ENCODE measurements around the gene ING1. TPM values are rescaled to one million over a fixed set of nuclear protein-coding genes. Genes with fewer than 3 reads are reported as not detected.

ING1 gene
- 10 to 100 TPM in 1 of 2 donors, 1 to 10 TPM in 1; 9.3 to 10.9 TPM for total RNA-seq
- 10 to 100 TPM; 19.4 to 24.3 (median 23.2) TPM for polyA plus RNA-seq (ENCODE audit: insufficient read length in 6 of 6)
- long read RNA-seq, donor 1, full-length matches to known transcripts: 10 of 10 reads
- long read RNA-seq, donor 1, partial matches to known transcripts: 0 of 10 reads
- long read RNA-seq, donor 1, other reads (novel, unspliced or antisense): 0 of 10 reads
- long read RNA-seq, donor 2, full-length matches to known transcripts: 9 of 9 reads
- long read RNA-seq, donor 2, partial matches to known transcripts: 0 of 9 reads
- long read RNA-seq, donor 2, other reads (novel, unspliced or antisense): 0 of 9 reads
- long read RNA-seq, donor 3, full-length matches to known transcripts: 14 of 14 reads
- long read RNA-seq, donor 3, partial matches to known transcripts: 0 of 14 reads
- long read RNA-seq, donor 3, other reads (novel, unspliced or antisense): 0 of 14 reads
- long read RNA-seq, donor 4, partial matches to known transcripts: 0 of 2 reads
- long read RNA-seq, donor 4, other reads (novel, unspliced or antisense): 1 of 2 reads
- long read RNA-seq, donor 5, full-length matches to known transcripts: 13 of 13 reads
- long read RNA-seq, donor 5, partial matches to known transcripts: 0 of 13 reads
- long read RNA-seq, donor 5, other reads (novel, unspliced or antisense): 0 of 13 reads
- long read RNA-seq, donor 6, full-length matches to known transcripts: 14 of 14 reads
- long read RNA-seq, donor 6, partial matches to known transcripts: 0 of 14 reads
- long read RNA-seq, donor 6, other reads (novel, unspliced or antisense): 0 of 14 reads
- long read RNA-seq, donor 7, full-length matches to known transcripts: 7 of 7 reads
- long read RNA-seq, donor 7, partial matches to known transcripts: 0 of 7 reads
- long read RNA-seq, donor 7, other reads (novel, unspliced or antisense): 0 of 7 reads
- long read RNA-seq, donor 8, full-length matches to known transcripts: 12 of 12 reads
- long read RNA-seq, donor 8, partial matches to known transcripts: 0 of 12 reads
- long read RNA-seq, donor 8, other reads (novel, unspliced or antisense): 0 of 12 reads
- long read RNA-seq, donor 9: 0 reads
- long read RNA-seq, donor 10, transcript ING1-203 (2 exons, 2,870 nt): major isoform, 5 of 7 reads
- long read RNA-seq, donor 10, partial matches to known transcripts: 0 of 7 reads
- long read RNA-seq, donor 10, other reads (novel, unspliced or antisense): 2 of 7 reads
- long read RNA-seq, donor 11, full-length matches to known transcripts: 14 of 36 reads
- long read RNA-seq, donor 11, partial matches to known transcripts: 22 of 36 reads
- long read RNA-seq, donor 11, other reads (novel, unspliced or antisense): 0 of 36 reads
- long read RNA-seq, donor 12, full-length matches to known transcripts: 3 of 15 reads
- long read RNA-seq, donor 12, partial matches to known transcripts: 12 of 15 reads
- long read RNA-seq, donor 12, other reads (novel, unspliced or antisense): 0 of 15 reads

GRCh38 chr13:110713642-110713952 is at the start of gene ING1:
TSS of gene ING1 (plus strand) at chr13:110713700. CDS start at chr13:110714150, 450 bp downstream.
- DNase-seq: no peak
- H3K36me3 ChIP-seq: no peaks in the 10 kb centered on the region
- intact Hi-C loops (cut with DNase I): no loop called here
- H3K4me3 ChIP-seq: peak within 1 kb of the TSS; percentile 92
- TF ChIP-seq CTCF (IDR thresholded peaks at IDR 0.05): no peak
- H3K4me1 ChIP-seq: peaks cover 22 to 30% of the 10 kb centered on the region in 2 donors
- H3K9me3 ChIP-seq: no peaks in the 10 kb centered on the region
- no peak for ATAC-seq
- peak within 1 kb of the TSS; percentile 98 to 100 for H3K27ac ChIP-seq
- H3K27me3 ChIP-seq: no peaks in the 10 kb centered on the region

DNA sequence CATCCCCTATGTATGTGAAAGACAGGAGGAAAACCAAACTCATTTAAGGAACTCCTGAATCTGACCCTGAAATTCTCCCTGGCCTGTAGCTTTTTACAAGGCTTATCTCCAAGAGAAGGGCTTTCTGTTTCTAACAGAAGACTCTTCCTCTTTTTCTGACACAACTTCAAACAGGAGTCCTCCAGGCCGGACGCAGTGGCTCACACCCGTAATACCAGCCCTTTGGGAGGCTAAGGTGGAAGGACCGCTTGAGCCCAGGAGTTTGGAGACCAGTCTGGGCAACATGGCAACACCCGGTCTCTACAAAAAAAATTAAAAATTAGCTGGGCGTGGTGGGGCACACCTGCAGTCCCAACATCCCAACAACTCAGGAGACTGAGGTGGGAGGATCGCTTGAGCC is 49.5 kb upstream of the ING1 start:
- Histone ChIP-seq H3K27me3 (no peaks in the 10 kb centered on the region), H3K9me3 (no peaks in the 10 kb centered on the region), H3K27ac (peak overlapping the region in 1 of 2 donors; percentile 90), H3K36me3 (peaks cover 0 to 89% of the 10 kb centered on the region in 2 donors), H3K4me3 (no peak overlapping the region), H3K4me1 (peaks cover 0 to 41% of the 10 kb centered on the region in 2 donors)
- ATAC-seq (no peak), DNase-seq (peak in 1 of 4 donors; percentile 71)
- intact Hi-C loops (cut with DNase I): no loop called here
- no peak for TF ChIP-seq CTCF (IDR thresholded peaks at IDR 0.05)

- no peak for DNase-seq
- Histone ChIP-seq H3K36me3 (peaks cover 0 to 89% of the 10 kb centered on the region in 2 donors), H3K27me3 (no peaks in the 10 kb centered on the region), H3K4me3 (no peak overlapping the region), H3K4me1 (peaks cover 0 to 40% of the 10 kb centered on the region in 2 donors), H3K27ac (peak overlapping the region in 1 of 2 donors; percentile 90), H3K9me3 (no peaks in the 10 kb centered on the region)
- no peak for ATAC-seq
- no peak for TF ChIP-seq CTCF (IDR thresholded peaks at IDR 0.05)
- intact Hi-C loops (cut with DNase I): no loop called here
Observed at GRCh38 chr13:110664673-110665072, 48.8 kb upstream of the ING1 start.

- peak overlapping the region in 1 of 2 donors; percentile 9 for H3K4me3 ChIP-seq
- peaks cover 0 to 94% of the 10 kb centered on the region in 2 donors for H3K36me3 ChIP-seq
- peak; percentile 62 for ATAC-seq
- peak overlapping the region in 1 of 2 donors; percentile 90 for H3K27ac ChIP-seq
- no peaks in the 10 kb centered on the region for H3K27me3 ChIP-seq
- DNase-seq: peak in 1 of 4 donors; percentile 66
- intact Hi-C loops (cut with DNase I): no loop called here
- no peaks in the 10 kb centered on the region for H3K9me3 ChIP-seq
- H3K4me1 ChIP-seq: peaks cover 0 to 40% of the 10 kb centered on the region in 2 donors
- no peak for TF ChIP-seq CTCF (IDR thresholded peaks at IDR 0.05)
Observed at GRCh38 chr13:110665491-110666254, 47.8 kb upstream of the ING1 start.

Measured in left lung (tissue), 14 donors.